ENCODE results near the gene NFATC1.

- TF ChIP-seq CTCF (IDR thresholded peaks at IDR 0.05) = no peak
- no peak for TF ChIP-seq POLR2A (IDR thresholded peaks at IDR 0.05)
Measured at GRCh38 chr18:79422783-79423165, 27.0 kb downstream of the NFATC1 start.

All from transverse colon (tissue), 3 donors.